HG03066 (cell line): ENCODE data around the gene CFAP107.
"Not testable (repeated sequence)": the region's sequence is repeated elsewhere in the genome, so short reads cannot be mapped to it uniquely, and the experiment has no call there.

Experiments
- ATAC-seq: cut with Tn5 transposase; IDR thresholded peaks from one replicate; pipeline ENCODE4 v1.9.1; 2021; ENCODE audit warnings: low read depth; ENCODE audit not compliant: unreplicated experiment

Gene CFAP107

GRCh38 chr1:12745992-12746323 is at the start of gene CFAP107:
Gene CFAP107 (plus strand): TSS chr1:12746200. CDS start chr1:12746431, 231 bp downstream.
- ATAC-seq, result no peak

- ATAC-seq, result no peak
Observed at GRCh38 chr1:12696658-12697057, 49.3 kb upstream of the CFAP107 start.

- ATAC-seq, result no peak
Observed at GRCh38 chr1:12697397-12697796, 48.6 kb upstream of the CFAP107 start.

GRCh38 chr1:12703821-12704451 is 42.1 kb upstream of the CFAP107 start:
- no peak for ATAC-seq

- ATAC-seq, result no peak
Observed at GRCh38 chr1:12706061-12706460, 39.9 kb upstream of the CFAP107 start.

GRCh38 chr1:12708396-12709090 is 37.5 kb upstream of the CFAP107 start:
- no peak for ATAC-seq

GRCh38 chr1:12709091-12709491 is 36.9 kb upstream of the CFAP107 start:
- no peak for ATAC-seq

- ATAC-seq, result no peak
Observed at GRCh38 chr1:12709696-12710095, 36.3 kb upstream of the CFAP107 start.

GRCh38 chr1:12711536-12711935 is 34.5 kb upstream of the CFAP107 start:
- no peak for ATAC-seq

GRCh38 chr1:12712076-12712475 is 33.9 kb upstream of the CFAP107 start:
- no peak for ATAC-seq

- no peak for ATAC-seq
Observed at GRCh38 chr1:12712929-12713328, 33.1 kb upstream of the CFAP107 start.

GRCh38 chr1:12713651-12714050 is 32.3 kb upstream of the CFAP107 start:
- ATAC-seq, result not testable (repeated sequence)

GRCh38 chr1:12714710-12715475 is 31.1 kb upstream of the CFAP107 start:
- no peak for ATAC-seq

GRCh38 chr1:12715896-12716437 is 30.0 kb upstream of the CFAP107 start, which contains the start of gene AADACL3:
Gene AADACL3 (plus strand): TSS chr1:12716110. CDS start chr1:12716177, 67 bp downstream.
- no peak for ATAC-seq

GRCh38 chr1:12717301-12717838 is 28.6 kb upstream of the CFAP107 start:
- ATAC-seq, result no peak

GRCh38 chr1:12722626-12723025 is 23.4 kb upstream of the CFAP107 start:
- ATAC-seq, result no peak

GRCh38 chr1:12728391-12728790 is 17.6 kb upstream of the CFAP107 start:
- no peak for ATAC-seq

GRCh38 chr1:12730156-12730555 is 15.8 kb upstream of the CFAP107 start:
- ATAC-seq, result no peak

- not testable (repeated sequence) for ATAC-seq
Observed at GRCh38 chr1:12731084-12731483, 14.9 kb upstream of the CFAP107 start.

- no peak for ATAC-seq
Observed at GRCh38 chr1:12734651-12735050, 11.3 kb upstream of the CFAP107 start.

- ATAC-seq, result no peak
Observed at GRCh38 chr1:12738934-12739333, 7.1 kb upstream of the CFAP107 start.
